Stomach (tissue), 8 donors: Measurements from ENCODE around the gene RAB6D. TPM values are rescaled to one million over a fixed set of nuclear protein-coding genes. Genes with fewer than 3 reads are reported as not detected.

Experiments used
- polyA plus RNA-seq, 3 donors: library from polyadenylated mRNA; stranded (reverse); fragments of 200-250 nt; gene quantifications; one replicate each; pipeline ENCODE4 v1.2.3, GENCODE V29; 2013
- total RNA-seq, 5 donors: library from RNA; depleted of rRNA; stranded (reverse); fragments of >200 nt; gene quantifications; one replicate each; pipeline versions ENCODE4 v1.1.0 to v1.2.3, GENCODE V29; 2014 to 2016
- donor health status: healthy with polysubstance abuse.
- donor health status: Bipolar disorder and iron deficiency.
- donor health status: healthy.

The RAB6D gene
- total and polyA plus RNA-seq, 8 donors, result 0.18 TPM; not detected in 7

Other genes starting within 250 kb of the RAB6D start
- not detected for gene POTEE, start 154.6 kb downstream of the RAB6D start, total RNA-seq
- gene POTEE, start 154.6 kb downstream of the RAB6D start, polyA plus RNA-seq, result not detected
- not detected for gene TUBA3D, start 112.0 kb upstream of the RAB6D start, total RNA-seq
- gene TUBA3D, start 112.0 kb upstream of the RAB6D start, polyA plus RNA-seq, result under 1 TPM in 1 of 3 donors, not detected in 2; 0.92 TPM
- 100 to 1,000 TPM in 1 of 5 donors, 10 to 100 TPM in 3, not detected in 1; 11.6 to 187 (median 73.8) TPM for gene MZT2A, start 128.2 kb upstream of the RAB6D start, total RNA-seq
- gene MZT2A, start 128.2 kb upstream of the RAB6D start, polyA plus RNA-seq, result 100 to 1,000 TPM; 123 to 231 (median 152) TPM
- gene CCDC74A, start 163.7 kb upstream of the RAB6D start, total RNA-seq, result 1 to 10 TPM in 3 of 5 donors, under 1 TPM in 1, not detected in 1; 0.45 to 5.3 (median 2.5) TPM
- gene CCDC74A, start 163.7 kb upstream of the RAB6D start, polyA plus RNA-seq, result 1 to 10 TPM; 2.5 to 7.3 (median 6.0) TPM